Stimulated activated CD8-positive, alpha-beta memory T cell treated with anti-CD3 and anti-CD28 coated beads, Interleukin-12 subunit alpha, Interleukin-12 subunit beta, amount 100 ng/mL, for 24 hours (primary cell): ENCODE measurements around the gene ANKS1A.
A peak's percentile ranks its signal among the peaks of the same experiment; 100 is the strongest.
"Not testable (repeated sequence)": the region's sequence is repeated elsewhere in the genome, so short reads cannot be mapped to it uniquely, and the experiment has no call there.

Experiments used
- DNase-seq: peaks from one replicate; pipeline ENCODE4 v3.0.0-alpha.2; 2020; ENCODE audit errors: extremely low read depth

The ANKS1A gene, protein sequence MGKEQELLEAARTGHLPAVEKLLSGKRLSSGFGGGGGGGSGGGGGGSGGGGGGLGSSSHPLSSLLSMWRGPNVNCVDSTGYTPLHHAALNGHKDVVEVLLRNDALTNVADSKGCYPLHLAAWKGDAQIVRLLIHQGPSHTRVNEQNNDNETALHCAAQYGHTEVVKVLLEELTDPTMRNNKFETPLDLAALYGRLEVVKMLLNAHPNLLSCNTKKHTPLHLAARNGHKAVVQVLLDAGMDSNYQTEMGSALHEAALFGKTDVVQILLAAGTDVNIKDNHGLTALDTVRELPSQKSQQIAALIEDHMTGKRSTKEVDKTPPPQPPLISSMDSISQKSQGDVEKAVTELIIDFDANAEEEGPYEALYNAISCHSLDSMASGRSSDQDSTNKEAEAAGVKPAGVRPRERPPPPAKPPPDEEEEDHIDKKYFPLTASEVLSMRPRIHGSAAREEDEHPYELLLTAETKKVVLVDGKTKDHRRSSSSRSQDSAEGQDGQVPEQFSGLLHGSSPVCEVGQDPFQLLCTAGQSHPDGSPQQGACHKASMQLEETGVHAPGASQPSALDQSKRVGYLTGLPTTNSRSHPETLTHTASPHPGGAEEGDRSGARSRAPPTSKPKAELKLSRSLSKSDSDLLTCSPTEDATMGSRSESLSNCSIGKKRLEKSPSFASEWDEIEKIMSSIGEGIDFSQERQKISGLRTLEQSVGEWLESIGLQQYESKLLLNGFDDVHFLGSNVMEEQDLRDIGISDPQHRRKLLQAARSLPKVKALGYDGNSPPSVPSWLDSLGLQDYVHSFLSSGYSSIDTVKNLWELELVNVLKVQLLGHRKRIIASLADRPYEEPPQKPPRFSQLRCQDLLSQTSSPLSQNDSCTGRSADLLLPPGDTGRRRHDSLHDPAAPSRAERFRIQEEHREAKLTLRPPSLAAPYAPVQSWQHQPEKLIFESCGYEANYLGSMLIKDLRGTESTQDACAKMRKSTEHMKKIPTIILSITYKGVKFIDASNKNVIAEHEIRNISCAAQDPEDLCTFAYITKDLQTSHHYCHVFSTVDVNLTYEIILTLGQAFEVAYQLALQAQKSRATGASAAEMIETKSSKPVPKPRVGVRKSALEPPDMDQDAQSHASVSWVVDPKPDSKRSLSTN

DNA sequence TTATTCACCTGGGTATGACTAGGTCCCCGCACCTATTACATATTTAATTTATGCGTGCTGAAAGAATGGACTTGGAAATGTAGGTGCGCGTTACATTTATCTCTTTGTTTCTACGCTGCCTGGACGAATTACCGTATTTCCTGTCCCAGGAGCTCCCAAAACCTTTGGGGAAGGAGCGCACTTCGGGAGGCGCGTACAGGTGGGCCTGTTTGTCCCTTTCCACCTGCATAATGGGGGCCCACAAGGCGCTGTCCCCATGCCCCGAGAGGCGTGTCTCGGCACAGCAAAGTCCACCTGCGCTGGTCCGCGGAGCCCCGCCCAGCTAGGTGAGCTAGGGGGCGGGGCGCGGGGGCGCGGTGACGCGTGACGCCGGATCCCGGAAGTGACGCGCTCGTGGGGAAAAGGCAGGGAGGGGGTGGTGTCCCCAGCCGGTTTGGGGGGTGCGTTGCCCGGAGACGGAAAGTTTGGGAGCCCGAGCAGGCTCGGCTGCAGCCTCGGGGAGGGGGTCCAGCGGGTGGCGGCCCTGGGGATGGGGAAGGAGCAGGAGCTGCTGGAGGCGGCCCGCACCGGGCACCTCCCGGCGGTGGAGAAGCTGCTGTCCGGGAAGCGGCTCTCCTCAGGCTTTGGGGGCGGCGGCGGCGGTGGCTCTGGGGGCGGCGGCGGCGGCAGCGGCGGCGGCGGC, at the start of gene ANKS1A:
Gene ANKS1A (plus strand): TSS at position 382 of the 682 bp plus-strand sequence. CDS start 148 bp downstream, at position 530.
- peak; percentile 76 for DNase-seq

DNA sequence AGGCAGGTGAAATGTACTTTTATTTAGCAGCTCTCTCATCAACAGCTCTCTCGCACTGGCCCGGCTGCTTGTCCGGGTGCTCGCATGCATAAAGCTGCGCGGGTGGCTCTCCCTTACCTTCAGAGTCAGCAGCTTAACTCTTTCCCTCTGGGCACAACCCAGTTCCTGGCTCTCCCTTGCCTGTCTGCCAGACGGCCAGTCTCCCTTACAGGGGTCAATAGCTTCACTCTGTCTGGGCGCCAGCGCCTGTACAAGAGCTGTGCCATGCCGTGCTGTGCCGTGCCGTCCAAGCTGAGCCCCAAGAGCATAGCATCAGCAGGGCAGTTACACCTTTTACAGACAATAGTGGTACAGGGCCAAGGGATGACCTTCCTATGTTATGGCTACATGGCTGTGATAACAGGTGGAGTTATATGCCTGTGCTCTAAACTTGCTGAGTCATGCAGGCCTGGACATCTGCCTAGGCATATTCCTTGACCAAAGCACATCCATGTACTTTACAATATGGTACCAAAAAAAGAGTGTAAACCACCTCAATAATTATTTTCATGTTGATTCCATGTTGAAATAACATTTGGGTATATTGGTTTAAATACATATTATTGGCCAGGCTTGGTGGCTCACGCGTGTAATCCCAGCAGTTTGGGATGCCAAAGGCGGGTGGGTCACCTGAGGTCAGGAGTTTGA, 49.2 kb upstream of the ANKS1A start:
- DNase-seq = no peak

DNA sequence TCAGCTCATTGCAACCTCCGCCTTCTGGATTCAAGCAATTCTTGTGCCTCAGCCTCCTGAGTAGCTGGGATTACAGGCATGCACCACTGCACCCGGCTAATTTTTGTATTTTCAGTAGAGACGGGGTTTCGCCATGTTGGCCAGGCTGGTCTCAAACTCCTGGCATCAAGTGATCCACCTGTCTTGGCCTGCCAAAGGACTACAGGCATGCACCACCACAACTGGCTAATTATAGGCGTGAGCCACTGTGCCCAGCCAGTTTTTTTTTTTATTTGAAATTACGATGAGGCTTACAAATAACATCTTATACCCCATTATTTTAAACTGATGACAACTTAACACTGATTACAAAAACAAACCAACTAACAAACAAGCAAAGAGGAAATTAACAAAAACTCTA, 40.0 kb upstream of the ANKS1A start:
- not testable (repeated sequence) for DNase-seq

DNA sequence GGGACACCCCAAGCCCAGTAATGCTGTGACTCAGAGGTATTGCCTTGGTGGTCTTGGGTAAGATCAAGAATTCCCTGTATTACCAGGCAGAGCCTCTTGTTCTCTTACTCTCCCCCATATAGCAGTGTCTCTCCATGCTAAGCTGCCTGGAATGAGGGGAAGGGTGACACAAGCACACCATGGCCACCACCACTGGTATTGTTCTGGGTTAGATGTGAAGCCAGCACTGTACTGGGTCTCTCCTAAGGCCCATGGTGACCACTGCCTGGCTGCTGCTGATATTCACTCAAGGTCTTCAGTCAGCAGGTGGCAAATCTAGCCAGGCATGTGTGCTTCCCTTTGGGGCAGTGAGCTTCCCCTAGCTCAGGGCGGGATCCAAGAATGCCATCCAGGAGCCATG, 37.7 kb upstream of the ANKS1A start:
- no peak for DNase-seq

DNA sequence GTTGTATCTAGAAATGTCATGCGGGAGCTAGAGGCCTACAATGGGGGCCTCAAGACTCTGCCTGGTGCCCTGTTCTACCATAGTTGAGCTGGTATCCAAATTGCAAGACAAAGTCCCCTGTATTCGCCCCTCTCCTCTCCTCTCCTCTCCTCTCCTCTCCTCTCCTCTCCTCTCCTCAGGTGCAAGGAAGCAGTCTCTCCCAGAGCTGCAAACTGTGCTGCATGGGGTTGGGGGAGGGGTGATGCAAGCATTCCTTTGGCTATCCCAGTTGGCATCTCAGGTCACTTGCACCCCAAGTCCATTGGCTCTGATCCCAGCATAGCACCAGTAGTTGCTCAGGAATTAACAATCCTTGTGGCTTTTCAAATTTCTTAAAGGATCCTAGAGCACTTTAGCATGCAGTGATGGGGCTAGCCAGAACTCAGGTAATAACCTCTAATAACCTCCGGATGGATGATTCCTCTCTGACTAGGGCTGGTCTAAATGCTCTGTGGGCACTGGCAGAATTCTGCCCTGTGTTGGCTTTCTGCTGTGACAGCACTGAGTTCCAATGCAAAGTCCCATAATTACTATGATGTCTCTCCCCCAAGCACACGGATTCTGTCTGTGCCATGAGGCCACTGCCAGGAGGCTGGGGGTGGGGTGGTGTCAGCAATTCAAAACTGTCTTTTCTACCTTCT, 36.5 kb upstream of the ANKS1A start:
- no peak for DNase-seq

DNA sequence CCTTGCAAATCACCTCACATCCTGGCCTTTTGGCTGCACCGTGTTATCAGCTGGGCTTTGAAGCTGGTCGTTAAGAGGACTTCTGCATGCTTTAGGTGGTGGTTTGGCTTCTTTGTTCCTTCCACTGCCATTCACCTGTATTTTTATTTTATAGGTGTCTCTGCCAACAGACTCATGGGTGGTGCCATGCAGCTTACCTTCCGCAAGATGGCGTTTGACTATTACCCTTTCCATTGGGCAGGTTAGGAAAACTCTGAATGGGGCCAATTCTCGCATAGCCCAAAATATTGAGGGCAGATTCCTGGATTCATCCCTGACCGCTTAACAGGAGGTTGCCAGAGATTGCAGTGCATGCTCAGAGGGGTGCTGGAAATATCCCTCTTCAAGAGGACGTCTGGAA, 33.6 kb upstream of the ANKS1A start:
- no peak for DNase-seq

DNA sequence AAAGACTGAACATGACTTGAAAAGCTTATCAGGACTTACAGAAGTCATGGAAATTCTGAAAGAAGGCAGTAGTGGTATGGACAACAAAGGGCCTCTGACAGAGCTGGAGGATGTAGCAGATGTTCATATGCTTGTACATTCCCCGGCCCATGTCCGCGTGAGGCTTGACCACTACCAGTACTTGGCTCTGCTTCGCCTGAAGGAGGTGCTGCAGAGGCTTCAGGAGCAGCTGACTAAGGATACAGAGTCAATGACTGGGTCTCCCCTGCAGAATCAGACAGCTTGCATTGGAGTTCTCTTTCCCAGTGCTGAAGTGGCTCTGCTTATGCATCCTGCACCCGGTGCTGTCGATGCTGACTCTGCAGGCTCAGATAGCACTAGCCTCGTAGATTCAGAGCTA, 30.4 kb upstream of the ANKS1A start:
- DNase-seq = no peak

DNA sequence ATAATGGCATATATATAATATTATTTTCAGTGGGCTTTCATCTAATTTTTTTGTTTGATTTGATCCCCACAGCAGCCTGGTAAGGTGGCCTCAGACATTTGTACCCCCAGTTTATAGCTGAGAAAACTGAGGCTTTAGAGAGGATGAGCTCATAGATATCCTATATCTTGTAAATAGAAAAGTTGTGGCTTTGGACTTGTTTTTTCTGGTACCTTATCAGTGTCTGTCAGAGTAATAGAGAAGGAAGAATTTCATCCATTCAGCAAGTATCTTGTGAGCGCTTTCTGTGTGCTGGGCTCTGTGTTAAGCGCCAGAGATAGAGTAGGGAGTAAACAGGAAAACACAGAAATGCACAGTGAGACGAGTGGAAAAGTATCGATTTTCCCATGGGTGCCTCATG, 29.1 kb upstream of the ANKS1A start:
- DNase-seq = no peak

DNA sequence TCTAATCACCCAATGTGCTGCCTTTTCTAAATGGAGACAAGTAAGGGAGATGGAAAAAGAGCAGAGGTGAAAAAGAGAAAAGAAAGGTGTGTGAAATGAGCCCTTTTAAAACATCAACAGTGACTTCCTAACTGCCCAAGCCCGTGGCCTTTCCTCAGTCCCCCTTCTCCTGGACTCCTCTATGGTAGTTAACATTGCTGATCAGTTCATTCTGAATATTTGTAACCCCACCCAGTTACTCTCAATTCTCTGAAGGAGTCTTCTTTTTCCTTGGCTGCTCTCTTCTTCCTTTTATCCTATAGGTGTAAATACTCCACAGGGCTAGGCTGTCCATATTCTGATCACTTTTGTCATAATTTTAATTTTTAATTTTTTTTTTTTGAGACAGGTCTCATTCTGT, 28.3 kb upstream of the ANKS1A start:
- no peak for DNase-seq

DNA sequence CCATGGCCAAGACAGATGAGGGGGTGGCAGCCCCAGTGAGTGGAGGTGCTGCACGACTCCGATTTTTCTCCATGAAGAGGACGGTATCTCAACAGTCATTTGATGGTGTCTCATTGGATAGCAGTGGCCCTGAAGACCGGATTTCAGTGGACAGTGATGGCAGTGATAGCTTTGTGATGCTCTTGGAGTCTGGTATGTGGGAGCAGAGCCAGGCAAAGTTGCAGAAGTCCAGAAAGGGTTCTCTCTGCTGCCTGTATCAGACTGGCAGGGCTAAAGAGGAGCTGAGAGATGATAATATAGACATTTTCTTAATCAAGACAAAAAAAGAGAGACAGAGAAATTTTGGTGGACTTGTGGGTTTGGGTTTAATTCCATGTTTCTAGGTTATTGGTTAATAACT, 25.0 kb upstream of the ANKS1A start:
- no peak for DNase-seq

DNA sequence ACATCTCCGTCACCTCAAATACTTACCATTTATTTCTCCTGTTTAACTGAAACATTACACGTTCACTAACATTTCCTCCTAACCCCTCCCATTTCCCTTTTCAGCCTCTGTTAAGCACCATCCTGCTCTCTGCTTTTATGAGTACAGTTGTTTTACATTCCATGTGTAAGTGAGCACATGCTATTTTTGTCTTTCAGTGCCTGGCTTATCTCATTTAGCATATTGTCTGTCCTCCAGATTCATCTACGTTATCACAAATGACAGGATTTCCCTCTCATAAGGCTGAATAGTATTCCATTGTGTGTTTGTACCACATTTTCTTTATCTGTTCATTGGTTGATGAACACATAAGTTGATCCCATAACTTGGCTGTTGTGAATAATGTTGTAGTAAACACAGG, 23.9 kb upstream of the ANKS1A start:
- DNase-seq = no peak

DNA sequence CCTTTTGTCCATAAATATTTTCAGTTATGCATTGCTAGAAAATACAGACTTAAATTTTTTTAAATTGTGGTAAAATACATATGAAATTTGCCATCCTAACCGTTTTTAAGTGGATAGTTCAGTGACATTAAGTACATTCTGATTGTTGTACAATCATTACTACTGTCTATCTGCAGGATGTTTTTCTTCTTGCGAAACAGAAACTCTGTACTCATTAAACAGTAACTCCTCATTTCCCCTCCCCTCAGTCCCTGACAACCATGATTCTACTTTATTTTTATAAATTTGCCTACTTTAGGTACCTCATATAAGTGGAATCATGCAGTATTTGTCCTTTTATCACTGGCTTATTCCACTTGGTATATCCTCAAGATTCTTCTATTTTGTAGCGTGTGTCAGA, 22.5 kb upstream of the ANKS1A start:
- DNase-seq = no peak

DNA sequence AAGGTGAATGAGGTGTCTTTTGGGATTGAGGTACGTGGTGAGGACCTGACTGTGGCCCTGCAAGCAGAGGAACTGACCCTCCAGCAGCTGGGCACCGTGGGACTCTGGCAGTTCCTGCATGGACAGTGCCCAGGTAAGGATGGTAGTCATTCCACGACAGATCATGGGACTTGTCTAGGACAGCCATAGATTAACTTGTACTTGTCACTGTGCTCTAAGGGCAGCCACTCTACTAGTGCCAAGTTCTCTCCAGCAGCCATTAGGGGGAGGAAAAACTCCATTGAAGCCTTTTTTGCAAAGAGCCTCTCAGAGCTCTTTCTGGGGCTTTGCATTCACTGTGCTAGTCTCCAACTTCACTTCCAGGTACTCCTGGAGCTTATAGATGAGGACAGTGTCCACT, 21.6 kb upstream of the ANKS1A start:
- no peak for DNase-seq

DNA sequence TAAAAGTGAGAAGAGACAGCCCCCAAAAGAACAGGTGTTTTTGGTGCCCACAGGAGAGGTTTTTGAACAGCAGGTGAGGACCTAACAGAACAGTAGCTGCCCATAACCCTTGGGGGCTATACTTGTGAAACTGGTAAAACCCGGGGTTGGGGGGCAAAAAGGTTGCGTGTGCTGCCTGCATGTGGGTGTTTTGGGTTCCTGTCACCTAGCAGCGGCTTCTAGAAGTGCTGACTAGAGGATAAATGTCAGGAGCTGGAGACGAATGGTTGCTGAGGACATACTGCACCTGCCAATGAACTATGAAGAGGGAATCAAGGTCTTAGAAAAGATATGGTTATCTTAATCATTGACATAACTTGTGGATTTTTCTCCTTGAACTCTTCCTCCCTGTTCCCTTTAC, 17.2 kb upstream of the ANKS1A start:
- no peak for DNase-seq

DNA sequence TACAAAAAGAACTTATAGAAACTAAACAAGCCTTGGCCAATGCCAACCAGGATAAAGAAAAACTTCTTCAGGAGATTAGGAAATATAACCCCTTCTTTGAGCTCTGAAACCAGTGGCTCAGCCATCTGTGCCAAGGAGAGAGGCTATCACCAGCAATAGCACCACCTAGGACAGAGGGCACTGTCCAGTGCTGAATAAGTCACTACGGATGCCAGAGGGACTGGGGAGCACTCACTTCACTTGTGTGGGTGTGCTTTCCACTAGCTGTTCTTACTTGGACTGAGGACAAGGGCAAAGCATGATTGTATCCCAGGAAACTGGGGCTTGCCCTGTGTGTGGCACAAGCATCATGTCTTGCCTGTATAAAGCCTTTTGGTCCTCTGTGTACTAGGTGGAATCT, 16.7 kb upstream of the ANKS1A start:
- DNase-seq = no peak

DNA sequence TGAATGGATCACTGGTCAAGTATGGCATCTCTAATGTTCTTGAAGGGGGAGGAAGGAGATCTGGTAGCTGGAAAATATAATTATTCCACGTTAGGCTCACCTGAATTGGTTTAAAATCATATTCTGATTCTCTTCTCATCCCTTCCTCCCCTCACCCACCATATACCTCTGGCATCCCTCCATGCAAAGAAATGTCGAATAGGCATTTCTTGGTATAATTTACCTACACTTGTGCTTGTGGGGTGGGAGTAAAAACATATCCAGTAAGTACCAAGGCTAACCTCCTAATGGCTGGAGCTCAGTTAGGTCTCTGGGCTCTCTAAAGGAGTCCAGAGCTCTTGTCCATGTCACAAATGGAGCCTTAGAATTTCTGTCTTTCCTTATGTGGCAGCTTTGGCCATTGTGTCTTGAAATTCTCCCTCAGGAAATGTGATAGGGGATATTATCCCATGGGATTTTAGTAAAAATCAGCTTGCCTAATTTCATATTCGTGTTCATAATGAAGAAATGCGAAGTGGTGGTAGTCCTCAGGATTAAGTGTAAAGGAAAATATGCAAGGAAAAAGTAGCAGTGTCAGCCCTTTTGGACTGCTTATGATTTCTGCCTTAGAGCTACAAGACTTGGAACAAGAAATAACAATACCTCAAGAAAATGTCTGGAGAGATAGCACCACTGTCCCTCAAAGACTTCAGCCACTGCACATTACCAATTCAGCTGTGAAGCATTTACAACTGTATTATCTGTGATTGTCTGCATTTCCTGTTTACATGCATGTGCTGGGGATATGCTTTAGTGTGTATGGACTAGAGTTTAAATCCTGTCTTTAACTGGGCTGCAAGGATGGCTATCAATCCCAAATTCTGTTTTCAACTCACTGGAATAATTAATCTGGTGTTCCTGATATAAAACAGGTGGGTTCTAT, 13.5 kb upstream of the ANKS1A start:
- no peak for DNase-seq

DNA sequence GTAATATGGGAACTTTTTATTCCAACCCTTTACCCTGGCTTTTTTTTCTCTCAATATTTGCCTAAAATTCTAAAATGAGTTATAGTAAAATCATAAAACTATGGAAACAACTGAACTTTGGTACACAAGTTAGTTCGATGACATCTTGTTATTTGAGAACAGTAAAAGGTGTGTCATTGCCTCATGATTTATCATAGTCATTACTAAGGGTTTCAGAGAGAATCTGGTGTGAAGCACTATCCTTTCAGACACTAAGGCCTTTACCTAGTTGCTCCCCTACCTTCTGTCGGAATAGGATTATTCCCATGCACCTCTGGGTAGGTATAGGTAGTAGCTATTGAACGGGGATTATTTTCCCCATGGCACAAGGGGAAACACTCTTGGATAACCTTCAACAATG, 12.6 kb upstream of the ANKS1A start:
- DNase-seq = no peak

DNA sequence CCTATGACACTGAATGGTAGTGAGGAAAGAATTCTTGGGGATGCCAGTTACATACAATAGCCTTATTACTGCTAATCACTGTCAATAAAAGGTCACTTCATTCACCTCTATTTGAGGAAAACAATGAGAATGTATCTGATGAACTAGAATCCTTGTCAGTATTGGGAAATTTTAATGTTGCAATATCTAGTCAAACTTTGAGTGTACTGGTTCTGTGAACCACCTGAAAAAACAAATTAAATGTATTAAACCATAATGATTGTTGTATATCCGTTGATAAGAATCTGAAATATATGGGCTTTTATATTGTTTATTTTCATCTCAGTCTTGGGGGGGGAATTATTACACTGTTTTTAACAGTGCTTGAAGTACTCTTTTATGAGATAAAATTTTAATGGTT, 11.8 kb upstream of the ANKS1A start:
- no peak for DNase-seq

DNA sequence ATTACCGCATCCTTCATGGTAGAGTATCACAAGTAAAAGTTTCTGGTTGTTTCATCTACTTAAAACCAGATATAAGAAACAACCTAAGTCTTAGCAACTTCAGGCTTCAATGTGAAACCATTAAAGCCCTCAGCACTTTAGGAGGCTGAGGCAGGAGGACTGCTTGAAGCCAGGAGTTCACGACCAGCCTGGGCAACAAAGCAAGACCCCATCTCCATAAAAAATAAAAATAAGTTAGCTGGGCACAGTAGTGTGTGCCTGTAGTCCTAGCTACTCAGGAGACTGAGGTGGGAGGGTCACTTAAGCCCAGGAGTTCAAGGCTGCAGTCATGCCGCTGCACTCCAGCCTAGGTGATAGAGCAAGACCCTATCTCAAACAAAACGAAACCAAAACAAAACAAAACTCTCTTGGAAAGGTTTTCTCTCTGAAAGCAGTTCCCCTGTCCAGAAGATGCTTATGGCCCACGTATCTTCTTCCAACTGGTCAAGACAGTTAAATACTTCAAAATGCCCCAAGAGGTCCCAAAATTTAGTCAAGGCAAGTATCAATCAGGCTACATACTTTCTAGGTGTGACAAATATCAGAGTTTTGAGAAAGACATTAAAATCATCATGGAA, 11.1 kb upstream of the ANKS1A start:
- no peak for DNase-seq
